DMS53 treated with DMSO at 0.1 percent for 48 hours (cell line): ENCODE measurements around the gene CPA3.

Experiments used
- DNase-seq: peaks from one replicate; lab custom pipeline; 2025; ENCODE audit not compliant: unreplicated experiment; lab: John Stamatoyannopoulos, UW

CPA3 gene

GRCh38 chr3:148914936-148915690 is 50.0 kb downstream of the CPA3 start:
- no peak for DNase-seq

- DNase-seq, result no peak
These were observed 51.0 kb downstream of the CPA3 start for GRCh38 chr3:148916132-148916531.

- no peak for DNase-seq
These were observed 57.4 kb downstream of the CPA3 start for GRCh38 chr3:148922467-148922866.

- no peak for DNase-seq
These were observed 58.5 kb downstream of the CPA3 start for GRCh38 chr3:148923592-148923991.

- DNase-seq, result no peak
These were observed 59.5 kb downstream of the CPA3 start for GRCh38 chr3:148924562-148924961.

GRCh38 chr3:148925845-148926244 is 60.7 kb downstream of the CPA3 start:
- DNase-seq, result no peak

DNA sequence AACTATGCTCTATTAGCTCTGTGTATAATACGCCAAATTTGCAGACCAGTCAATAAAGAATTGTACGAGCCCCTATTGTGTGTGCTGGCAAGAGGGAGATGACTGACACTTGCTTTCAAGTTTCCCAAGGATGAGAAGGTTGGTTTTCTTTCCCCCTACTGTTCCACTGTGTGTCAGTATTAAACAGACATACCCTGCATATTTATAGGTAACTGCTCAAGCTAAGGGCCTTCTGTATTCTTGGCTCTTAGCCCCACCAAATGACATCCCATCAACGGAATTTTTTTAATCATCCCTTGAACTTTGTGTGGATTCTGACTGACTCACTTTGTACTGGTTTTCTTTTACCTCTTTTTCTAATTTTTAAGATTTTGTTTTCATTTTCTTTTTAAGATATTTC is 65.7 kb downstream of the CPA3 start:
- no peak for DNase-seq

DNA sequence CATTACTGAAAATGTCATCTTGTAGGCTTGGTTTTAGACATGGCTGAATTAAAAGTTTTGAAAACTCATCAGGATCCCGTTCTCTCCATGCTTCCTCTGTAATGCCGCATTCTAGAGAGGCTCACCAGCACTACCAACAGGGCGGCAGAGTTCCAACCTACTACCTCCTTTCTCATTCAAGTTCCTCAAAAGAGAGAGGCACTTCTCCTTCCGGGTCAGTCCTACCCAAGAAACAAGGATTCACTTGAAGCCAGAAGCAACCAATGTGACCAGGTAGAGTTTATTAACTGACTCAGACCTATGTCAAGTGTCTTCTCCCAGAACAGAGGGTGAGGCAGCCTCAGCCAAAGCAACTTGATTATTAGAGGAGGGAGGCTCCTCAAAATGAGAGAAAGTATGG is 66.5 kb downstream of the CPA3 start:
- DNase-seq, result no peak

GRCh38 chr3:148932972-148933371 is 67.9 kb downstream of the CPA3 start:
- no peak for DNase-seq

GRCh38 chr3:148937467-148938255 is 72.6 kb downstream of the CPA3 start:
- no peak for DNase-seq

GRCh38 chr3:148938306-148938705 is 73.2 kb downstream of the CPA3 start:
- DNase-seq, result no peak

DNA sequence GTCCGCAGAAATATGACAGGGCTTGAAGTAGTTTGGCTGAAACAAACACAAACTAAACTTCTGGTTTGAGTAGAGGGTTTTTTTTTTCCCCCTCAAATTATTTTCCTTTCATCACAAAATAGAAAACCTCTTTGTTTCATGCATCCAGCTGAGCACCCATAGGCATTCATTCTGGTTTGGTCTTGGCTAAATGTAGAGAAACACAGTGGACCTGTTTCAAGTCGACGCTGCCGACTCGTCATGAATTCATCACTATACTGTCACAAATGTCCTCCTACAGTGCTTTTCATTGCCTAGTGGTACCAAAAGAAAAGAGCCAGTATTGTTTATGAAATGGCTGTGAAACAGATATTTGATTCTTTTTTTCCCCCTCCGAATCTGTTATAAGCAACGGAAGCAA is 73.8 kb downstream of the CPA3 start:
- no peak for DNase-seq

DNA sequence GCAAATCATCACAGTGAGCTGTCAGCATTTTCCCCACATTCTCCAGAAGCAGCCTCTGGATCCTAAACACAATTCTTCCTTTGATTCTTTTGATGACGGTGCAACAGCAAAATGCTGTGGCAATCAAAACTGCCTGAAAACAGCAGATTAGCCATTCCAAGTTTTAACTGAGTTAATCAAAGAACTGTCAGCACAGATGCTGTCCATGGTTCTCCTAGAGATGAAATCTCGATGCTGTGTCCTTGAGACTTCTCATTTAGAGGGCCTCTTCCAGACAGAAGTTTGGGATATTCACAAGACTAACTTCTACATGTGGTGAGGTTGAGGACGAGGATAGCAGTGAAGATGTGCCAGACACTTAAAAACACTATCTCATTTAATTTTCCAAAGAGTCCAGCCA is 75.9 kb downstream of the CPA3 start:
- no peak for DNase-seq

DNA sequence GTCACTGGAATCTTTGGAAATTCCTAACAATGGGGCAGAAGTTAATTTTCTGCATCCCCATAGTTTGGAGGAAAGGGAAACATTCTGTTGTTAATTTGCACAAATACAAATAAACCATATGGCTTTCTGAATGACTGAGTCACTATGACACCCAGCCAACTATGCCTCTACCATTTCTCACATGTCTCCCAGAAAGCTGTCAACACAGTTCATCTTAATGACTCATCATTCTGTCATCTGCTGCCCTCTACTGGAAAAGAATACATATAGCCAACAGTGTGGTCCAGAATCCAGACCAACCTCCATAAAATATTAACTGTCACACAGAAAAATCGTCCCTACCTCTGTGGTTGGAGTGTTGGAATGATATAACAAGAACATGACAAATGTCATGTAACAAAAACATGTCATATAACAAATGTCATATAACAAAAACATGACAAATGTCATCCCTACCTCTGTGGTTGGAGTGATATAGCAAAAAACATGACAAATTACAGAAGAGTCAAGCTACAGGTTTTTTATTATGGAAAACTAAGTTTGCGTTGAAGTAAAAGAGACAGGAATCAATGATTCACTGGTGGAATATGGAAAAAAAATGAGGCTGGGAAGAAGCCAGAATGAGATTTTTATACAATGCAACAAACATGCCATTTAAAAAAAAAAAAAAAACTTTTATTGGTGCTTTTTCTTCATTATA is 78.6 kb downstream of the CPA3 start:
- DNase-seq, result peak; percentile 74

- no peak for DNase-seq
These were observed 80.0 kb downstream of the CPA3 start for GRCh38 chr3:148945116-148945515.
